Measurements from ENCODE around the gene RNF41. TPM values are rescaled to one million over a fixed set of nuclear protein-coding genes. Genes with fewer than 3 reads are reported as not detected.

RNF41 gene
- total and polyA plus RNA-seq, 2 donors (not counting 3 experiments of a cell fraction or from before 2014, with no cell fraction given), result 88.3 to 203 TPM

- H3K9me1 ChIP-seq (replicated peaks; ENCODE audit: control insufficient read depth, extremely low read depth, insufficient read depth, low read length), result no peaks in the 10 kb centered on the region
- peak within 1 kb of the TSS; percentile 88 for H2AFZ ChIP-seq (ENCODE audit: low read depth, low read length)
- intact Hi-C loops (cut with micrococcal nuclease), result loop anchor here (1.0 to 2.0 kb wide), 5 partner anchors 32 to 451 kb away; no protein-coding TSS in a partner anchor
- H3K9me3 ChIP-seq (replicated peaks; ENCODE audit: control insufficient read depth, insufficient read depth, low read length), result no peaks in the 10 kb centered on the region
- dilution Hi-C loops (cut with MboI; ENCODE audit: extremely low pct_ligation_motif_present, low sequenced_read_pairs), result no loop called here
- POLR2A ChIA-PET, result interaction anchor here (0.9 to 3.1 kb wide), 7 partner anchors 27 to 85 kb away, joined by 4 to 18 read pairs (median 4); partner anchors contain the start of genes ESYT1, PA2G4, RNF41 and RPL41
- TF ChIP-seq FOS (IDR thresholded peaks at IDR 0.05; ENCODE audit: borderline replicate concordance, insufficient read depth, low read length) (no peak), CTCF (IDR thresholded peaks at IDR 0.05; ENCODE audit: extremely low read depth in 1 of 2, insufficient read depth in 1 of 2, low read depth in 1 of 2, low read length in 2 of 2) (peak; percentile 75 to 82), POLR2A (IDR thresholded peaks at IDR 0.05; ENCODE audit: low read depth, low read length) (peak; percentile 41), MYC (IDR thresholded peaks at IDR 0.05; ENCODE audit: low read depth, low read length) (no peak), POLR2AphosphoS5 (IDR thresholded peaks at IDR 0.05; ENCODE audit: insufficient read depth, low read depth, low read length) (peak; percentile 15)
- H3K4me2 ChIP-seq (ENCODE audit: insufficient read depth, low read length), result peak within 1 kb of the TSS; percentile 98
- H3K4me1 ChIP-seq (ENCODE audit: control insufficient read depth, extremely low read depth, insufficient read depth, low read length), result peaks cover 20% of the 10 kb centered on the region
- H3K27ac ChIP-seq (ENCODE audit: insufficient read depth, low read depth, low read length), result peak within 1 kb of the TSS; percentile 24
- H3K4me3 ChIP-seq (replicated peaks in 1 of 3; ENCODE audit: insufficient read depth in 1 of 3, low read depth in 1 of 3, low read length in 3 of 3), result peak within 1 kb of the TSS; percentile 70 to 95 (median 89)
- peaks cover 5 to 9% of the 10 kb centered on the region in 2 experiments for H3K36me3 ChIP-seq (ENCODE audit: control insufficient read depth in 2 of 2, extremely low read depth in 1 of 2, insufficient read depth in 2 of 2, low read length in 2 of 2)
- no TSS peak for BruUV-seq (replicated peaks)
- FAIRE-seq, result peak; percentile 73
- peak within 1 kb of the TSS; percentile 77 for H3K9ac ChIP-seq (replicated peaks; ENCODE audit: extremely low read depth, insufficient read depth, low read length)
- DNase-seq (ENCODE audit: low read depth, low spot score), result peak; percentile 88
- H3K79me2 ChIP-seq (ENCODE audit: control insufficient read depth, insufficient read depth, low read length), result peaks cover 33% of the 10 kb centered on the region
- no peaks in the 10 kb centered on the region for H4K20me1 ChIP-seq (replicated peaks; ENCODE audit: control insufficient read depth, extremely low read depth, insufficient read depth, low read length)
- H3K27me3 ChIP-seq (ENCODE audit: control insufficient read depth in 2 of 2, insufficient read depth in 2 of 2, low read length in 2 of 2), result no peaks in the 10 kb centered on the region
- CTCF ChIA-PET, result interaction anchor here (0.6 to 4.4 kb wide), 53 partner anchors 9 to 472 kb away, joined by 3 to 236 read pairs (median 5); partner anchors contain the start of genes ANKRD52, CNPY2, COQ10A and ESYT1
Observed at GRCh38 chr12:56189099-56189917, 32.4 kb downstream of the RNF41 start, which contains the start of gene SMARCC2. Gene SMARCC2 (minus strand): TSS chr12:56189483. CDS start chr12:56189461, 22 bp downstream.

Data from endothelial cell of umbilical vein (primary cell).